GM19240 (cell line): Measurements from ENCODE around the gene ZNHIT1.

Experiments used
- DNase-seq: peaks from one replicate; pipeline ENCODE4 v3.0.0; 2011; ENCODE audit warnings: low spot score; ENCODE audit not compliant: insufficient read length

The ZNHIT1 gene

GRCh38 chr7:101217388-101218235 lies at the start of gene ZNHIT1, which contains the start of gene PLOD3:
TSS of gene ZNHIT1 (plus strand) at chr7:101218165. CDS start at chr7:101218196, 31 bp downstream.
TSS of gene PLOD3 (minus strand) at chr7:101217581. CDS start at chr7:101217274, 307 bp downstream.
- peak; percentile 100 for DNase-seq

DNA sequence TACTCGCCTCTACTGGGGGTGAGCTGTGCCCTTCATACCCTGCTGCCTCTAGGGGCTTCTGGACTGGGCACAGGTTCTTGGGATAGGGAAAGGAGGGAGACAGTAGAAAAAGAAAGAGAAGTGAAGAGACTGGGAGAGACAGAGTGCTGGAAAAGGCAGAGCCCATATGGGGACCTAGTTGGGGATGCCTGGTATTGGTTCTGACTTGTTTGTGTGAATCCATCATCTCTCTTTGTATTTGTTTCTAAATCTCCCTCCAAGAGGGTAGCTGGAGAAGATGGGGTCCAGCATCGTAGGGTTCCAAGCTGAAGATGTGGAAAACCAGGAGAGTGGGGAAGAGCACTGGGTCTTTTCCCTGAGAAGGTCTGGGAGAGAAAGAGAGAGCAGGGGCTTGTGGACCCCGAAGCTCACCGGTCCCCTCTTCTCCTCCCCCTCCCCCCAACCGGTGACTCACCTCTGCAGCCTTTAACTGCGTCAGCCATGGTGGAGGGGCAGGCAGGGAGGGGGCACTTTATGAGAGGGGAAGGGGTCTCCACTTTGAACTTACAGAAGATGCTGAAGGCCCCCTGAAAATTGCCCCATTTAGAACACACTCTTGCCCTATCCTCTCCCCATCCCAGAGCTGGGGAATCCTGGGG lies 49.4 kb upstream of the ZNHIT1 start:
- DNase-seq, result no peak

GRCh38 chr7:101169110-101169837 lies 48.7 kb upstream of the ZNHIT1 start:
- no peak for DNase-seq

GRCh38 chr7:101169838-101170551 lies 48.0 kb upstream of the ZNHIT1 start:
- DNase-seq, result peak; percentile 79

DNA sequence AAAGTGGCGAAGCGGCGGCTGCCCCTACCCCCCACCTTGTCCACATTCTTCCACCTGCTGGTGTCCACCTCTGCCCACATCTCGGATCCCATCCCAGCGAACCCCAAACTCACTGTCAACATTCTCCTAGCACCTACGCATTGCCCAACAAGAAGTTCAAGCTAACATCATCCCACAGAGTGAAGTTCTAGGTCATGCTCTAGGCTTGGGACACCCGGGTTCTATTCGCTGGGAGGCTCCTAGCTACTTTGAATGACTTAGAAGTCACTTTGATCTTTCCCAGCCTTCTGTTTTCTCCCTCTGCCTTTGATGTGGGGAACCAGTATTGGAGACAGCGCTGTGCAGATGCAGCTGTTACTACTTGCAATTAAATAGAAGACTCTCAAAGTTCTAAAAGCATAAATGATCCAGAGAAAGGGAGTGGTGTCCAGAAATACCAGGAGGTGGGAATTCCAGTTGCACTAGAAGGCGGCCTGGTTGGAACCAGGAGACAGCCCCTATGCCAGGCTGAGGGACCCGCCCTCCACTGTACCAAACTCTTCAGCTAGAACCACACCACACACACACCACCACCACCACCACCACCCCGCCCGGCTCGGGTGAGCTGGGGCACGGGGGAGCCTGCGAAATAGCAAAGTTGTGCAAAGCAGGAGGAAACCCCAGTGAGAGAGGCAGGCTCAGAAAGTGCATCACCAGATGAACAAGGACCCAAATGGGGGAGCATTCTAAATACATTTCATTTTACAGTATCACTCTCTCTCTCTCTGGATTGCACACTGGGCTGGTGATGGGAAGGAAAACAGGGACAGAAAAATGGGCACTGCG lies 47.1 kb upstream of the ZNHIT1 start:
- no peak for DNase-seq

GRCh38 chr7:101171442-101171837 lies 46.5 kb upstream of the ZNHIT1 start:
- no peak for DNase-seq

GRCh38 chr7:101172005-101172853 lies 45.7 kb upstream of the ZNHIT1 start:
- no peak for DNase-seq

DNA sequence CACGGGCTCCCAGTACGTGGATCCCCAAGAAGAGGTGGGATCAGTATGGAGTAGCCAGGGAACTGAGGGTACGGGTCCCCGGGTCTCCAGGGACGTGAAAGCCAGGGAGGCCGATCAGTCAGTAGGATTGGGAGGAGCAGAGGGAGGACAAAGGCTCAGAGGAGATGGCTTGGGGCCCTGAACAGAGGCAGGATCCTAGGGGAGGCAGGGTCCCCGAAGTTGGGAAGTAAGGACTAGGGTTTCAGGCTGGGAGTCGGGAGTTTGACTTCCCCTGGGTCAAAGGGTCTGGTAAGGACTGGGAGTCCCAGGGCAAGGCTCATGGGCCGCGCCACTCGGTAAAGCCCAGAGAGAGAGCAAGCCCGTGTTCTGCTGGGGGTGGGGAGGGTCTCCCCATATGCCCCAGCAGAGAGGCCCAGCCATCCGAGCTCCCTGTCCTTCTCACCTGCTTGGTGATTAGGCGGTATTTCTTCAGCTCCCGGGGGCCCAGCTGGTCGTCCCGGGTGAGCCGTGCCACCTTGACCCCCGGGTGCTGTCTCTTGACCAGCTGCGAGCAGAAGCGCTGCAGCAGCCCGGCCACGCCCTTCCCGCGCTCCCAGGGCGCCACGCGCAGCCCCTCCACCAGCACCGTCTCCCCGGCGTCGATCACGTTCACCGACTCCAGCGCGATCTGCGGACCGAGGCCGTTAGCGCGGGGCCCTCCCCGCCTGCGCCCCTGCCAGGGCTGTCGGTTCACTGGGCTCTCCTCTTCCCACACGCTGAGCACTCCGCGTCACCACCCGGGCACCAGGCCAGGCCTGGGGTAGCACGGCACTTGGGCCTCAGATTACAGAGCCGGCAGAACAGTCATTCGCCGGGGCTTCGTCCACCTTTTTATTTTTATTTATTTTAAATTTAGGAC lies 44.9 kb upstream of the ZNHIT1 start:
- no peak for DNase-seq

GRCh38 chr7:101173752-101174244 lies 44.2 kb upstream of the ZNHIT1 start:
- DNase-seq, result peak; percentile 73

GRCh38 chr7:101174322-101174854 lies 43.6 kb upstream of the ZNHIT1 start:
- DNase-seq, result no peak

DNA sequence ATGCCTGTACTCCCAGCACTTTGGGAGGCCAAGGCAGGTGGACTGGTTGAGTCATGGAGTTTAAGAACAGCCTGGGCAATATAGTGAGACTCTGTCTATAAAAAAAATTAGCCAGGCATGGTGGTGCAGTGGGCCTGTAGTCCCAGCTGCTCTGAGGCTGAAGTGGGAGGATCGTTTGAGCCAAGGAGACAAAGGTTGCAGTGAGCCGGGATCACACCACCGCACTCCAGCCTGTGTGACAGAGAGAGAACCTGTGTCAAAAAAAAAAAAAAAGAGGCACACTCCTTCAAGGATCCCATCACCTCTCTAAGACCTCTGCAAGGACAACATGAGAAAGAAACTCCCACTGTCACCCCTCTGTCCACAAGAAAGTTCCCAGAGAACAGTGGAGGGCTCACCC lies 42.3 kb upstream of the ZNHIT1 start:
- no peak for DNase-seq

DNA sequence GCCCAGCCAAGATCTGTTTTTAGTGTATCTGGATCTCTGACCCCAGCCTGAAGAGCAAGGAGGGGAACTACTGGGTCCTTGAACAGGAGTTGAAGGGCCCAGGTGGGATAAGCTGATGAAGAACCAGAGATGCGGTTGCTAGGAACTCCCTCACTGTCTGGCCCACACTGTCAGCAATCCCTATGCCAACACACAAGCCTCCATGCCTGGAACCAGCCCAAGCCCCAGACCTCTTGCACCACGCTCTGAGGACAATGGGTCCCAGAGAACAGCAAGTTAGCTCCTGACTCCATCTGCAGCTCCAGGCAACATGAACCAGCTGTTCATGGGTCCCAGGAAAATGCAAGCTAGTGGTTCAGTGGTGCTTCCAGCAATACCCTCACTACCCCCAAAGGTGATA lies 40.3 kb upstream of the ZNHIT1 start:
- DNase-seq, result no peak

DNA sequence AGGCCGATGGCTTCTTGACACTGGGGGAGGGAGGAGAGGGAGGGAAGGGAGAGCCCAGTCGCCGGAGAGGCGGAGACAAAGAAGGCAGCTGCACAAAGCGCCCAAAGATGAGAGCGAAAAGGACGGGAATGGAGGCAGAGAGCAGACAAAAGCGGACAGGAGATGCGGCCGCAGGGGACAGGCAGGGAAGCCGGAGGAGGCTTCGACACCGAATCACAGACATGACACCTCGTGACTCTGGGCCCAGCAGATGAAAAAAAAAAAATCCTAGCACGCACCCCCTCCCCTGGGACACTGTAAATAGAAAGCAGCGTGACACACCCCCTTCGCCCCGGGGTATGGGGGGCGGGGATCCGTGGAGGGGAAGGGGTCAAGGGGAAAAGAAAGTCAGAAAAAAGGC lies 38.8 kb upstream of the ZNHIT1 start:
- no peak for DNase-seq

- no peak for DNase-seq
Observed at GRCh38 chr7:101179713-101180112, 38.3 kb upstream of the ZNHIT1 start.

DNA sequence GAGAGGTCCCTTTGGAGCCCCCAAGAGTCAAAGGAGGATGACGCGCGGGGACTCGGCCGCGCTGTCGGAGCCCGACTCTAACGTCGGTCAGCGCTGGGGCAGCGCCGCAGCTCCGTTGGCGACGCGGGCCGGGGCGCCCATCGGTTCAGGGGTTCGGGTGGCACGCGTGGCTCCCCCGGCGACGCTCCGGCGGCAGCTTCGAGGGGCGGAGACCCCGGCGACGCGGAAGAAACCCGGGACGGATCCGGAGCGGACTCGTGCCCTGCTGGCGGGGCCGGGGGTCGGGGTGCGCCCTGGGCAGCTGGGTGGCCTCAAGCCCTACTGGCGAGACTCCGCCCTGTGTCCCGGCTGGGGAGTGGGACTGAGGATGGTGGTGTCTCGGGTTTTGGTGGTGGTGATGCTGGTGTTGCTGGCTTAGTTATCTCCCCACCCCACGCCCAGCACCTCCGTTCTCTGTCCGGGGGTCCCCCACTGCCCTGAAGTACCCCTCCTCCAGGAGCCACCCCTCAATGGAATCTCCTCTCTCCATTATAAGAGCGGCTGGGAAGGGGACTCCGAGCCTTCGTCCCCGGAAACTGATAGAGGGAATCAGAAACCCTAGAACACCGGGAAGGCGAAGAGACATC lies 37.7 kb upstream of the ZNHIT1 start, which contains the start of gene NAT16:
Gene NAT16, minus strand, starts transcription at position 164 of the 626 bp plus-strand sequence. CDS start 5,486 bp downstream, outside the sequence.
- DNase-seq, result no peak

- no peak for DNase-seq
Observed at GRCh38 chr7:101185258-101185839, 32.6 kb upstream of the ZNHIT1 start.

DNA sequence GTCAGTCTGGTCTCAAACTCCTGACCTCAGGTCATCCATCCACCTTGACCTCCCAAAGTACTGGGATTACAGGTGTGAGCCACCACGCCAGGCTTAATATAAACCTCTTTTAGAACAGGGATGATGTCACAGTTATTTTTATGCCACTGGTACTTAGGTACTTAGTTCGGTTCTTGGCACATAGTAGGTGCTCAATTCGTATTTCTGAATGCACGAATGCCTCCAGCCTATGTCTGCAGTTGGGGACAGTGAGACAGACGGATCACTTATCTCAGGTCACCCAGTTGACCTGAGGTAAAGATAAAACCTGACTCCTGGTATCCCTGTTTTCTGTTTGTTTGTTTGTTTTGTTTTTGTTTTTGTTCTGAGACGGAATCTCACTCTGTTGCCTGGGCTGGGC lies 31.8 kb upstream of the ZNHIT1 start:
- DNase-seq, result no peak
